Non-pigmented ciliary epithelial cell (primary cell): ENCODE measurements around the gene KRT71.
A peak's percentile ranks its signal among the peaks of the same experiment; 100 is the strongest.
"Not testable (repeated sequence)": the region's sequence is repeated elsewhere in the genome, so short reads cannot be mapped to it uniquely, and the experiment has no call there.

Source experiments
- DNase-seq: peaks from one replicate; pipeline ENCODE4 v3.0.0-alpha.2; 2010; ENCODE audit warnings: low read depth

KRT71 gene

GRCh38 chr12:52521568-52522266 lies 31.2 kb downstream of the KRT71 start:
- no peak for DNase-seq

- no peak for DNase-seq
These were observed 31.8 kb downstream of the KRT71 start for GRCh38 chr12:52521175-52521567.

- DNase-seq, result no peak
These were observed 32.9 kb downstream of the KRT71 start, which contains the start of gene KRT5 for GRCh38 chr12:52519826-52520662. Gene KRT5, minus strand, starts transcription at chr12:52520394. Its CDS starts 98 bp downstream, at chr12:52520296.

GRCh38 chr12:52519387-52519703 lies 33.6 kb downstream of the KRT71 start:
- DNase-seq, result no peak

- DNase-seq, result no peak
These were observed 34.2 kb downstream of the KRT71 start for GRCh38 chr12:52518574-52519386.

- no peak for DNase-seq
These were observed 35.1 kb downstream of the KRT71 start for GRCh38 chr12:52517888-52518287.

GRCh38 chr12:52517005-52517835 lies 35.7 kb downstream of the KRT71 start:
- DNase-seq, result no peak

GRCh38 chr12:52515927-52516831 lies 36.8 kb downstream of the KRT71 start:
- DNase-seq, result no peak

- no peak for DNase-seq
These were observed 37.7 kb downstream of the KRT71 start for GRCh38 chr12:52515319-52515646.

GRCh38 chr12:52514471-52515318 lies 38.2 kb downstream of the KRT71 start:
- DNase-seq, result no peak

- DNase-seq, result no peak
These were observed 39.2 kb downstream of the KRT71 start for GRCh38 chr12:52513736-52514135.

GRCh38 chr12:52508211-52508610 lies 44.7 kb downstream of the KRT71 start:
- no peak for DNase-seq

GRCh38 chr12:52506858-52507715 lies 45.9 kb downstream of the KRT71 start:
- peak; percentile 58 for DNase-seq

GRCh38 chr12:52502877-52503276 lies 50.1 kb downstream of the KRT71 start:
- DNase-seq, result no peak

- DNase-seq, result no peak
These were observed 51.5 kb downstream of the KRT71 start for GRCh38 chr12:52501490-52501889.

GRCh38 chr12:52500574-52500973 lies 52.4 kb downstream of the KRT71 start:
- not testable (repeated sequence) for DNase-seq

GRCh38 chr12:52499806-52500560 lies 53.0 kb downstream of the KRT71 start:
- no peak for DNase-seq

GRCh38 chr12:52498946-52499345 lies 54.0 kb downstream of the KRT71 start:
- no peak for DNase-seq
